ENCODE results near the gene GYPB. TPM values are rescaled to one million over a fixed set of nuclear protein-coding genes. Genes with fewer than 3 reads are reported as not detected.
"Not testable (repeated sequence)": the region's sequence is repeated elsewhere in the genome, so short reads cannot be mapped to it uniquely, and the experiment has no call there.

Gene GYPB
- total RNA-seq, 4 donors from 2014 or later = not detected

GRCh38 chr4:143986180-143986579, 33.0 kb downstream of the GYPB start:
- 59 to 71% methylated on average over 1 of the region's 1 CpG for WGBS, 2 donors
- no peak for DNase-seq
- no peaks in the 10 kb centered on the region for H3K27me3 ChIP-seq
- TF ChIP-seq POLR2A (IDR thresholded peaks at IDR 0.05) (no peak), CTCF (IDR thresholded peaks at IDR 0.05) (no peak)
- H3K4me1 ChIP-seq = no peaks in the 10 kb centered on the region
- no peaks in the 10 kb centered on the region for H3K9me3 ChIP-seq
- intact Hi-C loops (cut with DNase I) = no loop called here
- no peaks in the 10 kb centered on the region for H3K36me3 ChIP-seq
- no peak overlapping the region for H3K27ac ChIP-seq
- no peak overlapping the region for H3K4me3 ChIP-seq

- H3K9me3 ChIP-seq; H3K36me3 ChIP-seq; intact Hi-C loops (cut with DNase I); H3K27ac ChIP-seq; H3K4me3 ChIP-seq; DNase-seq; H3K27me3 ChIP-seq; H3K4me1 ChIP-seq: not testable (repeated sequence)
- WGBS, 2 donors = 41 to 63% methylated on average over 4 of the region's 4 CpGs
These were observed 38.4 kb downstream of the GYPB start for GRCh38 chr4:143980776-143981175.

GRCh38 chr4:143975527-143975926, 43.7 kb downstream of the GYPB start:
- H3K27ac ChIP-seq; H3K9me3 ChIP-seq; H3K4me3 ChIP-seq; H3K27me3 ChIP-seq; DNase-seq; H3K36me3 ChIP-seq; H3K4me1 ChIP-seq; intact Hi-C loops (cut with DNase I): not testable (repeated sequence)

GRCh38 chr4:143974021-143974420, 45.2 kb downstream of the GYPB start:
- H3K27me3 ChIP-seq; H3K36me3 ChIP-seq; H3K4me1 ChIP-seq; intact Hi-C loops (cut with DNase I); H3K4me3 ChIP-seq; H3K27ac ChIP-seq; DNase-seq; H3K9me3 ChIP-seq: not testable (repeated sequence)
- WGBS, 2 donors = 73 to 90% methylated on average over 4 of the region's 4 CpGs

- TF ChIP-seq POLR2A (IDR thresholded peaks at IDR 0.05) (no peak), CTCF (IDR thresholded peaks at IDR 0.05) (no peak)
- WGBS, 2 donors = 14 to 75% methylated on average over 1 to 3 of the region's 4 CpGs
- Histone ChIP-seq H3K36me3 (no peaks in the 10 kb centered on the region), H3K27ac (no peak overlapping the region), H3K27me3 (no peaks in the 10 kb centered on the region), H3K9me3 (no peaks in the 10 kb centered on the region), H3K4me1 (no peaks in the 10 kb centered on the region), H3K4me3 (no peak overlapping the region)
- no peak for DNase-seq
- intact Hi-C loops (cut with DNase I) = no loop called here
These were observed 58.1 kb downstream of the GYPB start for GRCh38 chr4:143961075-143961474.

- DNase-seq; intact Hi-C loops (cut with DNase I); H3K9me3 ChIP-seq; H3K4me3 ChIP-seq; H3K36me3 ChIP-seq; H3K27me3 ChIP-seq; H3K27ac ChIP-seq; H3K4me1 ChIP-seq: not testable (repeated sequence)
- WGBS, 2 donors = 56 to 59% methylated on average over 2 to 3 of the region's 3 CpGs
These were observed 63.9 kb downstream of the GYPB start for GRCh38 chr4:143955306-143955705.

- H3K4me3 ChIP-seq; H3K27ac ChIP-seq; H3K27me3 ChIP-seq; DNase-seq; H3K4me1 ChIP-seq; H3K36me3 ChIP-seq; H3K9me3 ChIP-seq; intact Hi-C loops (cut with DNase I): not testable (repeated sequence)
These were observed 67.7 kb downstream of the GYPB start for GRCh38 chr4:143951458-143951972.

GRCh38 chr4:143950967-143951366, 68.2 kb downstream of the GYPB start:
- H3K27ac ChIP-seq; DNase-seq; H3K27me3 ChIP-seq; H3K4me3 ChIP-seq; intact Hi-C loops (cut with DNase I); H3K9me3 ChIP-seq; H3K36me3 ChIP-seq; H3K4me1 ChIP-seq: not testable (repeated sequence)
- 88 to 90% methylated on average over 4 of the region's 4 CpGs for WGBS, 2 donors

- H3K4me3 ChIP-seq; H3K27ac ChIP-seq; H3K9me3 ChIP-seq; H3K36me3 ChIP-seq; H3K27me3 ChIP-seq; intact Hi-C loops (cut with DNase I); DNase-seq; H3K4me1 ChIP-seq: not testable (repeated sequence)
- WGBS, 2 donors = 43 to 88% methylated on average over 1 of the region's 1 CpG
These were observed 69.0 kb downstream of the GYPB start for GRCh38 chr4:143950185-143950584.

- WGBS, 2 donors = 25 to 43% methylated on average over 1 of the region's 1 CpG
These were observed 71.7 kb downstream of the GYPB start for GRCh38 chr4:143947493-143947892.

More at GRCh38 chr4:143947493-143947892, 71.7 kb downstream of the GYPB start:
- H3K36me3 ChIP-seq; H3K27ac ChIP-seq; H3K27me3 ChIP-seq; H3K4me1 ChIP-seq; DNase-seq; intact Hi-C loops (cut with DNase I); H3K9me3 ChIP-seq; H3K4me3 ChIP-seq: not testable (repeated sequence)
